Fibroblast of the aortic adventitia (primary cell): Measurements from ENCODE around the gene SCAPER. TPM values are rescaled to one million over a fixed set of nuclear protein-coding genes. Genes with fewer than 3 reads are reported as not detected.
"Not testable (repeated sequence)": the region's sequence is repeated elsewhere in the genome, so short reads cannot be mapped to it uniquely, and the experiment has no call there.

ENCODE experiments used
- DNase-seq: peaks from one replicate; pipeline ENCODE4 v3.0.0-alpha.2; 2010; ENCODE audit warnings: low read depth
- H3K4me3 ChIP-seq: 2 replicates; pipeline ENCODE4 v1.5.1; 2011; ENCODE audit warnings: low read depth, mild to moderate bottlenecking, control low read depth, low read length, moderate library complexity
- total RNA-seq: library from RNA; depleted of rRNA; stranded (reverse); fragments of >200 nt; gene quantifications from 2 replicates; pipeline ENCODE4 v1.2.3, GENCODE V29; 2012; ENCODE audit warnings: low replicate concordance
- TF ChIP-seq, protein P1 (sequence below): IDR thresholded peaks from 2 replicates; pipeline ENCODE4 v1.5.1; 2011; ENCODE audit warnings: mild to moderate bottlenecking, low read length, control low read depth, inconsistent platforms; ENCODE audit not compliant: insufficient read depth

The SCAPER gene
- total RNA-seq, 1 donor, result 16.3 TPM

DNA sequence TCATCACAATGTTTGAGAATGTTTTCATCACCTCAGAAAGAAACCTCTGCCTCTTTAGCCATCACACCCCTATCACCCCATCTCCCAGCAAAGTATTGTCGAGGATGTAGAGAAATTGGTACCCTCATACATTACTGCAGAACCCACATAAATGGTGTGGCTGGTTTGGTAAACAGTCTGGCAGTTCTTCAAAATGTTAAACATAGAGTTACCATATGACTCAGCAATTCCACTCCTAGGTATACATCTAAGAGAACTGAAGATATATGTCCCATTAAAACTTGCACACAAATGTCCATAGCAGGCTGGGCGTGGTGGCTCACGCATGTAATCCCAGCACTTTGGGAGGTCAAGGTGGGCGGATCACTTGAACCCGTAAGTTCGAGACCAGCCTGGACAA, 585.1 kb downstream of the SCAPER start:
- DNase-seq, result no peak
- no peak overlapping the region for H3K4me3 ChIP-seq
- TF ChIP-seq, protein P1, sequence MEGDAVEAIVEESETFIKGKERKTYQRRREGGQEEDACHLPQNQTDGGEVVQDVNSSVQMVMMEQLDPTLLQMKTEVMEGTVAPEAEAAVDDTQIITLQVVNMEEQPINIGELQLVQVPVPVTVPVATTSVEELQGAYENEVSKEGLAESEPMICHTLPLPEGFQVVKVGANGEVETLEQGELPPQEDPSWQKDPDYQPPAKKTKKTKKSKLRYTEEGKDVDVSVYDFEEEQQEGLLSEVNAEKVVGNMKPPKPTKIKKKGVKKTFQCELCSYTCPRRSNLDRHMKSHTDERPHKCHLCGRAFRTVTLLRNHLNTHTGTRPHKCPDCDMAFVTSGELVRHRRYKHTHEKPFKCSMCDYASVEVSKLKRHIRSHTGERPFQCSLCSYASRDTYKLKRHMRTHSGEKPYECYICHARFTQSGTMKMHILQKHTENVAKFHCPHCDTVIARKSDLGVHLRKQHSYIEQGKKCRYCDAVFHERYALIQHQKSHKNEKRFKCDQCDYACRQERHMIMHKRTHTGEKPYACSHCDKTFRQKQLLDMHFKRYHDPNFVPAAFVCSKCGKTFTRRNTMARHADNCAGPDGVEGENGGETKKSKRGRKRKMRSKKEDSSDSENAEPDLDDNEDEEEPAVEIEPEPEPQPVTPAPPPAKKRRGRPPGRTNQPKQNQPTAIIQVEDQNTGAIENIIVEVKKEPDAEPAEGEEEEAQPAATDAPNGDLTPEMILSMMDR, result no peak

DNA sequence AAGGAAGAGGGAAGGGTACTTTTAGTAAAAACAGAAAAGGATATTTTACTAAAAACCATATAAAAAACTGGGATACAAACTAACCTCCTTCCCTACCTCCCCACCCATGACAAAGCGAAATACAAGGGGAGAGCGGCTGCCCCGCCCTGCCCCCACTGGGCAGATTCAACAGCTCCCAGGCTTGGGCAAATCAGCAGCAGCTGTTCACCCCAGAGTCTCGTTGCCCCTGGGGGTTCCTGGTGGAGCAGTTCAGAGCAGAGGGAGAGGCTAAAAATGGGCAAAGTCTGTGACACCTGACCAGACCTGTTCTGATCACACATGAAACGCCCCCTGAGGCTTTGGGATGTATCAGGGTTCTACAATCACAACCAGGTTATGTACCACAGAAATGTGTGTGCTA, 591.4 kb downstream of the SCAPER start:
- TF ChIP-seq, protein P1, result no peak
- no peak for DNase-seq
- no peak overlapping the region for H3K4me3 ChIP-seq

DNA sequence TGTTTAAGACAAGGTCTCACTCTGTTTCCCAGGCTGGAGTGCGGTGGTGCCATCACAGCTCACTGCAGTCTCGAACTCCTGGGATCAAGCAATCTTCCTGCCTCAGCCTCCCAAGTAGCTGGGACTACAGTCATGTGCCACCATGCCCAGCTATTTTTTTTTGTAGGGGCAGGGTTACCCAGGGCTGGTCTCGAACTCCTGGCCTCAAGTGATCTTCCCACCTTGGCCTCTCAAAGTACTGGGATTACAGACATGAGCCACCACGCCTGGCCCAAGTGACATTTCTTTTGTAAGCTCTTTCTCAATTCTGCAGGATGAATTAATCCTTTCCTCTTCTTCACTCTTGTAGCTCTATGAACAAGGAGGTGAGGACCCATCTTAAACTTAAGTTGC, 592.0 kb downstream of the SCAPER start:
- not testable (repeated sequence) for DNase-seq, H3K4me3 ChIP-seq

DNA sequence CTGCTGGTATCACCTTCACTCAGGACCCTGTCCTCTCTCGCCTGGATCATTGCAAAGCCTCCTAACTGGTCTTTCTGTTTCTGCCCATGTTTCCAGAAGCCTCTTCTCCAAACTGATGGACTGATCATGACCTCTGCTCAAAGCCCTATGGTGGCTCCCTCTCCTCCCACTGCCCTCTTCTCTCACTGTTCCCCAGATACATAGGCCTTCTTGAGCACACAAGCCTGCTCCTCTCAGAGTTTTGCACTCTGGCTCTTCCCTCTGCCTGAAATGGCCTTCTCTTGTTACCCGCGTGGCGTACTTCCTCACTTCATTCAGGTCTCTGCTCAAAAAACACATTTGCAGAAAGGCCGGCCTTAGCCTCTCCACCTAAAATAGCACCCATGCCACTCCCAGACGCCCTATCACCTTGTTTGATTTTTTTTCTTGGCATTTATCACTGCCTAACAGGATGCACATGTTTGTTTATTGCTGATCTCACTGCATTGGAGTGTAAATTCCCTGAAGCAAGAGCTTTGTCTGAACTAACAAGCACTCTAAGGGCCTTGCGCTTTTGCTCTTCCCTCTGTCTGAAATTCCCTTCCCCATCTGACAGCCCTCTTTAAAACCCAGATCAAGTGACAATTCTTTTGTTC, 592.5 kb downstream of the SCAPER start:
- no peak overlapping the region for H3K4me3 ChIP-seq
- TF ChIP-seq, protein P1, result no peak
- no peak for DNase-seq

DNA sequence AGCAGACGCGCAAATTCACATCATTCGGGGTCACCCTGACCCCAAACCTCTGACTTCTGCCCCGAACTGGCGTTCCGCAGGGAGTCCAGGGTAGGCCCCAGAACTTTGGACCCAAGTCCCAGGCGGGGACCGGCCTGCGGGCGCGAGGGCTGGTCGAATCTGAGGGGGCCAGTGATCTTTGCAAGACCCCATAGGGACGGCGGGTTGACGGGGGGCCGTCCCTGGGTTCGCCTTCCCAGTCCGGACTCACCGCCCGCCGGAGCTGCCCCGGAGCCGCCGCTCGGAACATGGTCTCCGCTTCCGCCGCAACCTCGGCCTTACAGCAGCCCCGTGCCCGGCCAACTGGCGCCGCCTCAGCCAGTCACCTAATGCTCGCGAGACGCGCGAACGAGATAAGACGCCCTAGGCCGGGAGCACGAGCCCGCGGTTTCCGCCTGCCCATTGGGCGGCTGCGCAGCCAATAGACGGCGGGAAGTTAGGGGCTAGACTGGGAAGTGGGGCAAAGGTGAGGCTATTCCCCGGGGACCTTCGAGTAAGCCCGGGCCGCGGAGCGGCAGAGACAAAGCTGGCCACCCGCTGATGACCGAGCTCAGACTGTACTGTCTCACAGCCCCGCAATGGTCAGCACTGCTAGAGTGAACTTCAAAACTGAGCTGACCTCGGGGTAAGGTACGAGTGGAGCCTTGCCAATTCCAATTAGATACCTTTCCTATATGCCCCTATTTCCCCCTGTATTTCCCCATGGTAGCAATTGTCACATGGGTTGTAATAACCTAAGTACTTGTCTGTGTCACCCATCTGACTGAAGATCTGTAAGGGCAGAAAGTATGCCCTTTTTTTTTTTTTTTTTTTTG, 593.8 kb downstream of the SCAPER start, which contains the start of gene ETFA:
ETFA (minus strand) TSS at position 370 of the 854 bp plus-strand sequence; CDS start at position 289, 81 bp downstream.
- TF ChIP-seq, protein P1, result no peak
- peak within 1 kb of the TSS; percentile 95 for H3K4me3 ChIP-seq
- DNase-seq, result peak; percentile 94

DNA sequence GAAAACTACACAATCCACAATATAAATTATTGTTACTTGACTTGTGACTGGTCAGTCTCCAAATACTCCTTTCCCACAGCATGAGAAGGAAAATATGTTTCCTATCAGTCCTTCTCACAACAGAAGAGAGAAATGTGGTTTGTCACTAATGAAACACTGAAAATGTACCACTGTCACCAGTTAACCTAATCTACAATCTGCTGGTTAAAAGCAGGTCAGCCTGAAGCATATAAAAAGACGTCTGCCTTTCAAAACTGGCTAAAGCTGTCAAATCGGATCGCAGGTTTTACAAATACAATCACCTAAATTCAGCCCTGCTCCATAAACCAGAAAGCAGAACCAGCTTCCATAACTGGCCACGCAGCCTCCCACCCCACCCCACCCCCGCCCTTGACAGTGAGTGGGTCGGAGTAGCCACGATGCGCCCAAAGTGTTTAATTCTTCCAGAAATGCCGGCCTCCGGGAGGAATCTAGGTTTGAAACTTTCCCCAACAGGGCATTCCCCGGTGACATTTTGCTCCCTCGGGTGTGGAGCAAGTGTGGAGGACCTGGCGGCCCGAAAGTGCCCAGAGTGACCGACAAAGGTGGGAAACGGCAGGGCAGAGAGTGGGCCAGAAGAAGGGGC, 594.6 kb downstream of the SCAPER start:
- H3K4me3 ChIP-seq, result peak overlapping the region; percentile 95
- TF ChIP-seq, protein P1, result no peak
- DNase-seq, result peak; percentile 27
